HepG2 (cell line): ENCODE measurements around the gene RAB3D. TPM values are rescaled to one million over a fixed set of nuclear protein-coding genes. Genes with fewer than 3 reads are reported as not detected.

Experiments used
- CREM ChIP-seq, 2 experiments: sonication (generic) in 1 of 2; formaldehyde crosslinking in 1 of 2; IDR thresholded peaks; 2 replicates each; pipeline versions ENCODE4 v1.4.0 to v1.6.1; 2016 to 2020; ENCODE audit warnings: antibody characterized with exemption in 1 of 2, mild to moderate bottlenecking in 1 of 2, missing genetic modification reagents in 1 of 2
- GFI1 ChIP-seq: sonication (generic); formaldehyde crosslinking; IDR thresholded peaks from 2 replicates; pipeline ENCODE4 v1.5.0; 2020; ENCODE audit warnings: missing genetic modification reagents, mild to moderate bottlenecking, borderline replicate concordance
- HDAC2 ChIP-seq: sonication (generic); formaldehyde crosslinking; IDR thresholded peaks from 2 replicates; pipeline ENCODE4 v1.4.0; 2020; ENCODE audit warnings: missing genetic modification reagents
- JUNB ChIP-seq: sonication (generic); formaldehyde crosslinking; IDR thresholded peaks from 2 replicates; pipeline ENCODE4 v1.8.0; 2022; ENCODE audit warnings: missing genetic modification reagents, mild to moderate bottlenecking, borderline replicate concordance
- KLF16 ChIP-seq, 2 experiments: sonication (generic) in 1 of 2; formaldehyde crosslinking in 1 of 2; IDR thresholded peaks; 2 replicates each; pipeline versions ENCODE4 v1.6.1 to v1.8.0; 2016 to 2023; ENCODE audit warnings: missing genetic modification reagents in 2 of 2, missing compliant biosample characterization in 1 of 2
- SAFB2 ChIP-seq: sonication (generic); formaldehyde crosslinking; IDR thresholded peaks from 2 replicates; pipeline ENCODE4 v1.5.1; 2020; ENCODE audit warnings: missing genetic modification reagents, low read depth, mild to moderate bottlenecking, borderline replicate concordance
- SALL1 ChIP-seq: sonication (generic); formaldehyde crosslinking; IDR thresholded peaks from 2 replicates; pipeline ENCODE4 v1.8.0; 2022; ENCODE audit warnings: mild to moderate bottlenecking, missing genetic modification reagents
- SRSF4 ChIP-seq: fragments of 200-400 bp; formaldehyde crosslinking; IDR thresholded peaks from one replicate; pipeline ENCODE4 v1.6.1; 2018; ENCODE audit warnings: mild to moderate bottlenecking, low read depth, low read length, moderate library complexity; ENCODE audit not compliant: poor library complexity, severe bottlenecking
- YY1 ChIP-seq: IDR thresholded peaks from 2 replicates; pipeline ENCODE4 v1.6.1; 2011; ENCODE audit warnings: low read length, low read depth, moderate library complexity, mild to moderate bottlenecking; ENCODE audit not compliant: insufficient read depth, insufficient replicate concordance
- ZMYM4 ChIP-seq: sonication (generic); formaldehyde crosslinking; IDR thresholded peaks from 2 replicates; pipeline ENCODE4 v1.8.1; 2023; ENCODE audit warnings: mild to moderate bottlenecking, missing genetic modification reagents
- ZNF354B ChIP-seq: sonication (generic); formaldehyde crosslinking; IDR thresholded peaks from 2 replicates; pipeline ENCODE4 v1.8.0; 2022; ENCODE audit warnings: mild to moderate bottlenecking, missing genetic modification reagents
- ZNF724P ChIP-seq: sonication (generic); formaldehyde crosslinking; IDR thresholded peaks from 2 replicates; pipeline ENCODE4 v1.8.0; 2022; ENCODE audit warnings: missing genetic modification reagents, borderline replicate concordance
- ZNF768 ChIP-seq: sonication (generic); formaldehyde crosslinking; IDR thresholded peaks from 2 replicates; pipeline ENCODE4 v1.4.0; 2020; ENCODE audit warnings: missing genetic modification reagents
- polyA plus RNA-seq, 8 experiments: library from polyadenylated mRNA; depleted of rRNA in 3 of 8; stranded (reverse) in 7 of 8; unstranded in 1 of 8; fragments of >200 nt; fragmentation: Illumina TruSeq in 4 of 8; extraction: Trizol in 4 of 8; gene quantifications; 2 replicates each; pipeline versions ENCODE4 v1.2.1 to v1.2.3, GENCODE V29; 2011 to 2016; ENCODE audit warnings: low read depth in 4 of 8, missing spikeins in 1 of 8, mixed read lengths in 1 of 8; ENCODE audit not compliant: insufficient read depth in 1 of 8
- total RNA-seq, 5 experiments: library from RNA; depleted of rRNA; stranded (reverse); fragments of >200 nt; fragmentation: Illumina TruSeq; extraction: Trizol; gene quantifications; 2 replicates each; pipeline ENCODE4 v1.2.3, GENCODE V29; 2016; ENCODE audit warnings: low read depth in 1 of 5
- TF ChIP-seq, protein P1 (sequence below): sonication (generic); formaldehyde crosslinking; IDR thresholded peaks from 2 replicates; pipeline ENCODE4 v1.4.0; 2020; ENCODE audit warnings: mild to moderate bottlenecking, missing genetic modification reagents
- TF ChIP-seq, protein P2 (sequence below): sonication (generic); formaldehyde crosslinking; IDR thresholded peaks from 2 replicates; pipeline ENCODE4 v1.4.0; 2020; ENCODE audit warnings: missing genetic modification reagents

The RAB3D gene
- total and polyA plus RNA-seq, 2 of the 13 experiments (the other 11 are each of a cell fraction or from before 2014, with no cell fraction given), result 2.0 to 16.1 TPM

DNA sequence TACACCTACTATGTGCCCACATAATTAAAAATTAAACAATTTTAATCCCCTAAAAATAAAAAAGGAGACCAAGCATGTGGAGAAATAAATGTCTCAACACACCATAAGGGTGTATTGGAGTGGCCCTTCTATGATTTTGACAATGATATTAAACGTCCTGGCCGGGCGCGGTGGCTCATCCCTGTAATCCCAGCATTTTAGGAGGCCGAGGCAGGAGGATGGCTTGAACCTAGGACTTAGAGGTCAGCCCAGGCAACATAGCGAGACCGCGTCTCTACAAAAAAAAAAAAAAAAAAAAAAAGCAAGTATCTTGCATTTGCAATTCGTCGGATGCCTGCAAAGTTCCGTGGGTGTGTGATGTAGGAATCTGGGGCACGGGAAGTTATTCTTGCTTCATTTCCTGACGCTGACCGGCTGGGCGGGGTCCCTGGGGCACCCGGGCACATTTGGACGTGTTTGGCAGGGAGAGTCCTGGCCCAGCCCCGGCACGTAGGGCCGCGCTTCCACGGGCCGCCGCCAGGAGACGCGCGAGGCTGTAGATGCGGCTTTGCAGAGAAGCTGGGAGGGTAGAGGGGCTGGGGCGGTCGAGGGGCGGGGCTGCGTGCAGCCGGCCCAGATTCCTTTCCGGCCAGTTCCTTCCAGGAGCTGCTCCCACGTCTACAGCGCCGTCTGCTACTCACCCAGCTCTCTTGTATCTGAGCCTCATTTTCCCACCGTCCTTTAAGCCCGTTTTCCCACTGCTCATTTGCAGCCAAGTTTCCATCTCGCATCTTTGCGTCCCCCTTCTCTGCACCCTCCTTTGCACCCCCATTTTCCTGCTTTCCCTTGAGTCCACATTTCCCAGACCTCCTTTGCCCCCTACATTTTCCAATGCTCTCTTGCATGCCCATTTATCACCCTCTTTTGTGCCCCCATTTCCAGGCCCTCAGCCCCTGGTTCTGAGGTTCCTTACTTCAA is 45.7 kb downstream of the RAB3D start (continued):
- TF ChIP-seq, protein P1, sequence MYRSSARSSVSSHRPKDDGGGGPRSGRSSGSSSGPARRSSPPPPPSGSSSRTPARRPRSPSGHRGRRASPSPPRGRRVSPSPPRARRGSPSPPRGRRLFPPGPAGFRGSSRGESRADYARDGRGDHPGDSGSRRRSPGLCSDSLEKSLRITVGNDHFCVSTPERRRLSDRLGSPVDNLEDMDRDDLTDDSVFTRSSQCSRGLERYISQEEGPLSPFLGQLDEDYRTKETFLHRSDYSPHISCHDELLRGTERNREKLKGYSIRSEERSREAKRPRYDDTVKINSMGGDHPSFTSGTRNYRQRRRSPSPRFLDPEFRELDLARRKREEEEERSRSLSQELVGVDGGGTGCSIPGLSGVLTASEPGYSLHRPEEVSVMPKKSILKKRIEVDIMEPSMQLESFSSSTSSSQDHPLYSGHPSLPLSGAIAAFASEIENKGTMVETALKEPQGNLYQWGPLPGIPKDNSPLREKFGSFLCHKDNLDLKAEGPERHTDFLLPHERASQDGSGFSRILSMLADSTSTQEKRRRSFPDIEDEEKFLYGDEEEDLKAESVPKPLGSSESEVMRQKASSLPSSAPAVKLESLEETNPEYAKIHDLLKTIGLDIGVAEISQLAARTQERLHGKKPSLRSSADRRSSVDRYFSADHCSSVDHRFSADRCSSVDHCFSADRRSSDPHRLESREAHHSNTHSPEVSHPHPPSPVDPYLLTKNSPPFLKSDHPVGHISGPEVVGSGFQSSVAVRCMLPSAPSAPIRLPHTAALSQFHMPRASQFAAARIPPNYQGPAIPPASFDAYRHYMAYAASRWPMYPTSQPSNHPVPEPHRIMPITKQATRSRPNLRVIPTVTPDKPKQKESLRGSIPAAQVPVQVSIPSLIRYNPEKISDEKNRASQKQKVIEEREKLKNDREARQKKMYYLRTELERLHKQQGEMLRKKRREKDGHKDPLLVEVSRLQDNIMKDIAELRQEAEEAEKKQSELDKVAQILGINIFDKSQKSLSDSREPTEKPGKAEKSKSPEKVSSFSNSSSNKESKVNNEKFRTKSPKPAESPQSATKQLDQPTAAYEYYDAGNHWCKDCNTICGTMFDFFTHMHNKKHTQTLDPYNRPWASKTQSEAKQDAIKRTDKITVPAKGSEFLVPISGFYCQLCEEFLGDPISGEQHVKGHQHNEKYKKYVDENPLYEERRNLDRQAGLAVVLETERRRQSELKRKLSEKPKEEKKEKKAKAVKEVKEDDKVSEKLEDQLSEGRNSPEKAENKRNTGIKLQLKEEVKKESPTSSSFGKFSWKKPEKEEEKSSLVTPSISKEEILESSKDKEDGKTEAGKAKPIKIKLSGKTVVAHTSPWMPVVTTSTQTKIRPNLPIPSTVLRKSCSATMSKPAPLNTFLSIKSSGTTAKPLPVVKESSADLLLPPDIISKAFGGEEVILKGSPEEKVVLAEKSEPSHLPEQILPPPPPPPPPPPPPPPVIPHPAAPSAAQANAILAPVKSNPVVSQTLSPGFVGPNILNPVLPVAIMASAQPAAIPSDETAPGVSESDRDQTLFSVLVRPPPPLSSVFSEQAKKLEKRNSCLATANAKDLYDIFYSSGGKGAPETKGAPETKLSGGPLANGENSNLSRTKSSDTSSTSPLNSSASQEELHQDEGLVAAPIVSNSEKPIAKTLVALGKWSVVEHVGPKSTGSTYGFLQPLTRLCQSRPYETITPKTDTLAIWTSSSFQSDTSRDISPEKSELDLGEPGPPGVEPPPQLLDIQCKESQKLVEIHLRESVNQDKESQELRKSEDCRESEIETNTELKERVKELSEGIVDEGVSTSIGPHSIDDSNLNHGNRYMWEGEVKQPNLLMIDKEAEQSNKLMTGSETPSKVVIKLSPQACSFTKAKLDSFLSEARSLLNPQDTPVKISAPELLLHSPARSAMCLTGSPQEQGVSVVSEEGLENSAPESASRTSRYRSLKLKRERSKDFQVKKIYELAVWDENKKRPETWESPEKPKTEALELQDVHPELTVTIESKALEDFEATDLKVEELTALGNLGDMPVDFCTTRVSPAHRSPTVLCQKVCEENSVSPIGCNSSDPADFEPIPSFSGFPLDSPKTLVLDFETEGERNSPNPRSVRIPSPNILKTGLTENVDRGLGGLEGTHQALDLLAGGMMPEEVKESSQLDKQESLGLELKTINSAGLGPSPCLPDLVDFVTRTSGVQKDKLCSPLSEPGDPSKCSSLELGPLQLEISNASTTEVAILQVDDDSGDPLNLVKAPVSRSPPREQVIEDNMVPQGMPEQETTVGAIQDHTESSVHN, result no peak
- TF ChIP-seq, protein P2, sequence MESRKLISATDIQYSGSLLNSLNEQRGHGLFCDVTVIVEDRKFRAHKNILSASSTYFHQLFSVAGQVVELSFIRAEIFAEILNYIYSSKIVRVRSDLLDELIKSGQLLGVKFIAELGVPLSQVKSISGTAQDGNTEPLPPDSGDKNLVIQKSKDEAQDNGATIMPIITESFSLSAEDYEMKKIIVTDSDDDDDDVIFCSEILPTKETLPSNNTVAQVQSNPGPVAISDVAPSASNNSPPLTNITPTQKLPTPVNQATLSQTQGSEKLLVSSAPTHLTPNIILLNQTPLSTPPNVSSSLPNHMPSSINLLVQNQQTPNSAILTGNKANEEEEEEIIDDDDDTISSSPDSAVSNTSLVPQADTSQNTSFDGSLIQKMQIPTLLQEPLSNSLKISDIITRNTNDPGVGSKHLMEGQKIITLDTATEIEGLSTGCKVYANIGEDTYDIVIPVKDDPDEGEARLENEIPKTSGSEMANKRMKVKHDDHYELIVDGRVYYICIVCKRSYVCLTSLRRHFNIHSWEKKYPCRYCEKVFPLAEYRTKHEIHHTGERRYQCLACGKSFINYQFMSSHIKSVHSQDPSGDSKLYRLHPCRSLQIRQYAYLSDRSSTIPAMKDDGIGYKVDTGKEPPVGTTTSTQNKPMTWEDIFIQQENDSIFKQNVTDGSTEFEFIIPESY (CRISPR knock-in tag), result peak; percentile 43
- TF ChIP-seq ZNF354B (CRISPR knock-in tag) (no peak), HDAC2 (CRISPR knock-in tag) (peak; percentile 61; the same call in 1 of the 2 replicates), ZMYM4 (CRISPR knock-in tag) (peak; percentile 33; the same call in 1 of the 2 replicates), GFI1 (CRISPR knock-in tag) (0 out of 2 replicates have a peak, but pooled peaks have one; percentile 39), ZNF768 (CRISPR knock-in tag) (peak; percentile 49; the same call in 1 of the 2 replicates), YY1 (peak; percentile 66), CREM (IDR thresholded peaks at IDR 0.05) (0 out of 2 replicates have a peak, but pooled peaks have one; percentile 25), CREM (CRISPR knock-in tag; IDR thresholded peaks at IDR 0.05) (no peak; the same call in 1 of the 2 replicates), JUNB (CRISPR knock-in tag) (no peak), ZNF724P (CRISPR knock-in tag) (peak; percentile 27; the same call in 1 of the 2 replicates), KLF16 (CRISPR knock-in tag; IDR thresholded peaks at IDR 0.05) (0 out of 4 replicates have a peak, but pooled peaks of 1 of the 2 experiments have one; percentile 56), SAFB2 (no peak), SALL1 (CRISPR knock-in tag) (peak; percentile 78), SRSF4 (no peak)
